B cell (primary cell): ENCODE measurements around the gene PRICKLE2. TPM values are rescaled to one million over a fixed set of nuclear protein-coding genes. Genes with fewer than 3 reads are reported as not detected.

ENCODE experiments used
- ATAC-seq: fragments of 200-7000 bp; cut with Tn5 transposase; one replicate; pipeline ENCODE4 v1.10.0; 2021; ENCODE audit warnings: low read depth, mild to moderate bottlenecking, moderate number of reproducible peaks, moderate library complexity
- CTCF ChIA-PET: fragments of 350-600 bp; sonication (Branson Sonifier 250); formaldehyde crosslinking; loops from one replicate; lab custom pipeline; 2021; ENCODE audit warnings: antibody characterized with exemption, inconsistent platforms; lab: Charles Lee
- POLR2A ChIA-PET: fragments of 350-600 bp; sonication (Branson Sonifier 250); formaldehyde crosslinking; loops from one replicate; lab custom pipeline; 2021; ENCODE audit warnings: antibody characterized with exemption; lab: Charles Lee
- DNase-seq: peaks from one replicate; pipeline ENCODE4 v3.0.0; 2013
- H2AFZ ChIP-seq: 2 replicates; pipeline ENCODE4 v1.6.1; 2012; ENCODE audit warnings: mild to moderate bottlenecking, low read depth, low read length; ENCODE audit not compliant: insufficient read depth, poor library complexity, severe bottlenecking
- H3K27ac ChIP-seq, 2 donors: 1 replicate in 1 of 2; 2 replicates in 1 of 2; pipeline ENCODE4 v1.5.1; 2012 to 2013; ENCODE audit warnings: low read length in 2 of 2, mild to moderate bottlenecking in 2 of 2, moderate library complexity in 1 of 2
- H3K27me3 ChIP-seq, 4 experiments: fragments of 200-600 bp in 1 of 4; sonication (generic) in 1 of 4; replicated peaks in 1 of 4; 1 replicate in 2 of 4; 2 replicates in 2 of 4; pipeline versions ENCODE4 v1.6.1 to v1.7.0; 2013 to 2016; ENCODE audit warnings: low read length in 3 of 4, mild to moderate bottlenecking in 2 of 4, mixed read lengths in 1 of 4, moderate library complexity in 1 of 4; ENCODE audit not compliant: insufficient read depth in 4 of 4, control insufficient read depth in 3 of 4; ENCODE audit errors: control extremely low read depth in 1 of 4
- H3K36me3 ChIP-seq, 2 experiments: replicated peaks in 1 of 2; 1 replicate in 1 of 2; 2 replicates in 1 of 2; pipeline versions ENCODE4 v1.6.1 to v1.7.1; 2013; ENCODE audit warnings: low read length in 1 of 2; ENCODE audit not compliant: insufficient read depth in 2 of 2, control insufficient read depth in 1 of 2; ENCODE audit errors: control extremely low read depth in 1 of 2, extremely low read depth in 1 of 2
- H3K4me1 ChIP-seq, 2 donors: fragments of 200-600 bp in 1 of 2; sonication (generic) in 1 of 2; 1 replicate in 1 of 2; 2 replicates in 1 of 2; pipeline versions ENCODE4 v1.5.1 to v1.6.1; 2013 to 2017; ENCODE audit warnings: low read length in 2 of 2; ENCODE audit not compliant: control insufficient read depth in 2 of 2, insufficient read depth in 2 of 2
- H3K4me2 ChIP-seq: replicated peaks from 2 replicates; pipeline ENCODE3; 2012; ENCODE audit warnings: mild to moderate bottlenecking, low read depth, low read length; ENCODE audit not compliant: poor library complexity, severe bottlenecking
- H3K4me3 ChIP-seq, 5 experiments: fragments of 200-600 bp in 1 of 5; sonication (generic) in 1 of 5; 1 replicate in 3 of 5; 2 replicates in 2 of 5; pipeline versions ENCODE4 v1.5.1 to v1.7.0; 2011 to 2016; ENCODE audit warnings: low read length in 4 of 5, mild to moderate bottlenecking in 4 of 5, low read depth in 2 of 5, control low read depth in 1 of 5, moderate library complexity in 1 of 5; ENCODE audit not compliant: insufficient read depth in 1 of 5; ENCODE audit errors: control extremely low read depth in 1 of 5, extremely low read depth in 1 of 5
- H3K79me2 ChIP-seq: fragments of 200-600 bp; sonication (generic); one replicate; pipeline ENCODE4 v1.6.0; 2016; ENCODE audit warnings: low read length; ENCODE audit not compliant: control insufficient read depth, insufficient read depth
- H3K9ac ChIP-seq: fragments of 200-600 bp; sonication (generic); 2 replicates; pipeline ENCODE4 v1.6.1; 2017; ENCODE audit warnings: mild to moderate bottlenecking, low read length, moderate library complexity
- H3K9me3 ChIP-seq, 3 donors: one replicate each; pipeline versions ENCODE4 v1.6.1 to v1.7.1; 2013; ENCODE audit warnings: low read length in 2 of 3; ENCODE audit not compliant: control insufficient read depth in 2 of 3, insufficient read depth in 1 of 3; ENCODE audit errors: control extremely low read depth in 1 of 3
- H4K20me1 ChIP-seq: 2 replicates; pipeline ENCODE4 v1.6.0; 2012; ENCODE audit warnings: mild to moderate bottlenecking, low read length; ENCODE audit not compliant: insufficient read depth, control insufficient read depth, poor library complexity, severe bottlenecking
- H3K27ac Mint-ChIP-seq: one replicate; pipeline ENCODE4 v1.8.0; 2021; ENCODE audit warnings: mixed read lengths
- H3K27me3 Mint-ChIP-seq: one replicate; pipeline ENCODE4 v1.8.0; 2021; ENCODE audit warnings: mixed read lengths
- H3K4me1 Mint-ChIP-seq: one replicate; pipeline ENCODE4 v1.8.0; 2021; ENCODE audit warnings: mixed read lengths
- H3K4me3 Mint-ChIP-seq: one replicate; pipeline ENCODE4 v1.8.0; 2021; ENCODE audit warnings: mixed read lengths
- H3K9me3 Mint-ChIP-seq: one replicate; pipeline ENCODE4 v1.8.0; 2022; ENCODE audit warnings: mixed read lengths; ENCODE audit not compliant: insufficient read depth
- CTCF ChIP-seq: fragments of 200-600 bp; IDR thresholded peaks from one replicate; pipeline ENCODE4 v1.8.0; 2022; ENCODE audit warnings: antibody characterized with exemption, mild to moderate bottlenecking
- EZH2 ChIP-seq: IDR thresholded peaks from 2 replicates; pipeline ENCODE4 v1.6.1; 2012; ENCODE audit warnings: borderline replicate concordance, low read depth, mild to moderate bottlenecking, moderate library complexity, low read length; ENCODE audit not compliant: insufficient read depth, poor library complexity, severe bottlenecking
- WGBS: methylation state at CpG from one replicate; pipeline ENCODE4 v1.1.5; 2013; ENCODE audit warnings: missing lambda C conversion rate; ENCODE audit not compliant: insufficient coverage; 5-methylcytosine and 5-hydroxymethylcytosine counted together
- intact Hi-C: fragments of 100-400 bp; cut with micrococcal nuclease; formaldehyde crosslinking; loops from one replicate; pipeline ENCODE4 v1.10.0; 2022
- polyA plus RNA-seq: library from polyadenylated mRNA; depleted of rRNA; stranded (reverse); fragments of >200 nt; gene quantifications from 2 replicates; pipeline ENCODE4 v1.2.3, GENCODE V29; 2012
- total RNA-seq, 2 donors: library from RNA; stranded (reverse); fragments of 120-200 nt in 1 of 2; gene quantifications; 1 replicate in 1 of 2; 2 replicates in 1 of 2; pipeline versions ENCODE4 v1.2.3 to v1.2.4, GENCODE V29; 2013 to 2022

The PRICKLE2 gene
- total and polyA plus RNA-seq, 2 donors (not counting 1 experiment from before 2014, with no cell fraction given): 0.30 to 1.4 TPM

- H3K4me3 Mint-ChIP-seq: no peak overlapping the region
- Histone ChIP-seq H3K9me3 (peaks cover 0 to 4% (median 0%) of the 10 kb centered on the region in 3 donors), H3K9ac (no peak overlapping the region), H3K4me2 (no peak overlapping the region), H3K4me3 (no peak overlapping the region), H4K20me1 (no peaks in the 10 kb centered on the region), H3K79me2 (no peaks in the 10 kb centered on the region), H3K36me3 (no peaks in the 10 kb centered on the region), H2AFZ (no peak overlapping the region), H3K4me1 (no peaks in the 10 kb centered on the region), H3K27ac (no peak overlapping the region), H3K27me3 (no peaks in the 10 kb centered on the region)
- ChIA-PET POLR2A (no interaction called here), CTCF (no interaction called here)
- intact Hi-C loops: no loop called here
- H3K4me1 Mint-ChIP-seq: no peaks in the 10 kb centered on the region
- ATAC-seq: no peak
- peaks cover 6% of the 10 kb centered on the region for H3K9me3 Mint-ChIP-seq
- H3K27ac Mint-ChIP-seq: no peak overlapping the region
- no CpG with 5 or more reads among the region's 3 CpGs for WGBS
- DNase-seq: no peak
- no peaks in the 10 kb centered on the region for H3K27me3 Mint-ChIP-seq
- TF ChIP-seq CTCF (no peak), EZH2 (no peak)
Observed at GRCh38 chr3:64121750-64122311, 103.4 kb downstream of the PRICKLE2 start.

- H3K4me3 ChIP-seq: no peak overlapping the region
- no peaks in the 10 kb centered on the region for H3K79me2 ChIP-seq
- ChIA-PET CTCF (no interaction called here), POLR2A (no interaction called here)
- no peak overlapping the region for H2AFZ ChIP-seq
- H3K4me2 ChIP-seq: no peak overlapping the region
- TF ChIP-seq EZH2: no peak
- TF ChIP-seq CTCF: no peak
- ATAC-seq (no peak), DNase-seq (no peak)
- WGBS: 63% methylated on average over 3 of the region's 5 CpGs
- Mint-ChIP-seq H3K27me3 (no peaks in the 10 kb centered on the region), H3K4me1 (no peaks in the 10 kb centered on the region), H3K4me3 (no peak overlapping the region), H3K27ac (no peak overlapping the region), H3K9me3 (peaks cover 6% of the 10 kb centered on the region)
- intact Hi-C loops: no loop called here
- no peaks in the 10 kb centered on the region for H3K4me1 ChIP-seq
- no peaks in the 10 kb centered on the region for H4K20me1 ChIP-seq
- no peak overlapping the region for H3K27ac ChIP-seq
- no peak overlapping the region for H3K9ac ChIP-seq
- no peaks in the 10 kb centered on the region for H3K36me3 ChIP-seq
- no peaks in the 10 kb centered on the region for H3K27me3 ChIP-seq
- H3K9me3 ChIP-seq: peaks cover 0 to 4% (median 0%) of the 10 kb centered on the region in 3 donors
Observed at GRCh38 chr3:64120876-64121275, 104.4 kb downstream of the PRICKLE2 start.
